AG09319 (cell line): ENCODE results near the gene OR52E4.

ENCODE experiments used
- DNase-seq: peaks from one replicate; pipeline ENCODE4 v3.0.0-alpha.2; 2010; ENCODE audit warnings: low read depth; ENCODE audit errors: extremely low read depth
- CTCF ChIP-seq: IDR thresholded peaks from 2 replicates; pipeline ENCODE4 v1.5.1; 2011; ENCODE audit warnings: low read depth, mild to moderate bottlenecking, inconsistent platforms, low read length, moderate library complexity

OR52E4 gene

DNA sequence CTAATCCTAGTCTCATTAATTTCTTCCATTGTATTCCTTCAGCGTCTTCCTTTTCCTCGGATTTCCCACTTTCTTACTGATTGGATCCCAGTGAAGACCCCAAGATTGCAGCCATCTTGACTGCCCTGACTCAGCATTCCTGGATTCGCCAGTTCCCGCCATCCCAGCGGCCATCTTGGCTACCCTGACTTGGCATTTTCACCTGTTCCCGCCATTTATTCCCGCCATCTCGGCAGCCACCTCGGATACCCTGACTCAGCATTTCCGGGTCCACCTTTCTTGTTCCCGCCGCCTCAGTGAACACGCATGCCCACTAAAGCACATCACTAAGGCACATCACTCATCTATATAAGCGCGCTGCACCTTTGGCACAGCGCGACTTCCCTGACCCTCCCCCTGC, 47.8 kb downstream of the OR52E4 start:
- no peak for DNase-seq
- no peak for TF ChIP-seq CTCF

DNA sequence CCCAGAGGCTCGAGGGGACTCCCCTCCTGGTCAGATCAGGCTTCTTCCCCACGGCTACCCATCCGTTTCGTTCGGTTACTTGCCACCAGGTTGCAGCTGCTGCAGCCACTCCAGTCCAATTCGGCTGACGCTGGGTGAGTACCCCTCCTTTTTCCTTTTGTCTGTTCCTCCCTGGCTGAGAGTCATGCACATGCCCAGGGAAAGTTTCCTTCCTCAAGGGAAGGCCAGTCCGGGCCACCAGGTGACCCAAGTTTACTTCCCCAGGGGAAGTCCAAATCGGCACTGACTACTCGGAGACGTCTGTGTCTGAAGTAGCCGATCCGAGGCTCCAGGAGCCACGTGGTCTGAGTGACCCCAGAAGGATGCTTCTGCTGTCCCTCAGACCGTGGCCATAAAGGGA, 48.4 kb downstream of the OR52E4 start:
- no peak for DNase-seq
- no peak for TF ChIP-seq CTCF

GRCh38 chr11:5929571-5930368, 49.3 kb downstream of the OR52E4 start:
- DNase-seq, result no peak
- TF ChIP-seq CTCF, result no peak

- no peak for DNase-seq
- no peak for TF ChIP-seq CTCF
These were observed 50.2 kb downstream of the OR52E4 start for GRCh38 chr11:5930614-5931013.

- DNase-seq, result no peak
- TF ChIP-seq CTCF, result no peak
These were observed 50.6 kb downstream of the OR52E4 start for GRCh38 chr11:5931061-5931460.

GRCh38 chr11:5932671-5933070, 52.2 kb downstream of the OR52E4 start:
- no peak for TF ChIP-seq CTCF
- DNase-seq, result no peak

DNA sequence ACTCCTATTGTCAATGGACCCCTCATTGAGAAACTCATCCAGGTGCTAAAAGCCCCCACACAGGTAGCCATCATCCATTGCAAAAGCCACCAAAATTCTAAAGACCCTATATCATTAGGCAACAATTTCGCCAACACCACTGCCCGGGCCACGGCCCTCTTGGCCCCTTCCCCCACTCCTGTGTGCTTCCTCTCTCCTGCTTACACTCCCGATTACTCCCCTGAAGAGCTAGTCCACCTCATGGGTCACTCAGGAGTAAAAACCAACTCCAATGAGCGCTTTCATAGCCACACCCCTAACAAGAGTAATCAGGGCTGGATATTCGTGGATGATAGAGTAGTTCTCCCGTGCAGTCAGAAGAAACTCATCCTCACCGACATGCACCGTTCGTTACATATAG, 52.7 kb downstream of the OR52E4 start:
- DNase-seq, result no peak
- TF ChIP-seq CTCF, result no peak
